Astrocyte of the spinal cord (primary cell): ENCODE measurements around the gene CNDP1.
A peak's percentile ranks its signal among the peaks of the same experiment; 100 is the strongest.

Experiments
- DNase-seq: peaks from one replicate; pipeline ENCODE4 v3.0.0; 2011; ENCODE audit warnings: low read depth, low spot score
- H3K4me3 ChIP-seq: 2 replicates; pipeline ENCODE4 v1.5.1; 2011; ENCODE audit warnings: low read depth, mild to moderate bottlenecking, low read length, moderate library complexity
- CTCF ChIP-seq: IDR thresholded peaks from 2 replicates; pipeline ENCODE4 v1.5.1; 2012; ENCODE audit warnings: low read depth, mild to moderate bottlenecking, low read length, inconsistent platforms
- in situ Hi-C: cut with HindIII; loops from 2 replicates; pipeline ENCODE4 v1.10.0; 2017; ENCODE audit warnings: low sequenced_read_pairs

The CNDP1 gene

GRCh38 chr18:74613381-74613780, 79.1 kb downstream of the CNDP1 start:
- TF ChIP-seq CTCF, result no peak
- in situ Hi-C loops, result no loop called here
- DNase-seq, result no peak
- H3K4me3 ChIP-seq, result no peak overlapping the region

GRCh38 chr18:74616494-74616893, 82.2 kb downstream of the CNDP1 start:
- no peak for TF ChIP-seq CTCF
- H3K4me3 ChIP-seq, result no peak overlapping the region
- no peak for DNase-seq
- in situ Hi-C loops, result no loop called here

- no peak for TF ChIP-seq CTCF
- H3K4me3 ChIP-seq, result no peak overlapping the region
These were observed 83.2 kb downstream of the CNDP1 start for GRCh38 chr18:74617486-74617885.

GRCh38 chr18:74622072-74622471, 87.8 kb downstream of the CNDP1 start:
- no peak overlapping the region for H3K4me3 ChIP-seq

More at GRCh38 chr18:74617486-74617885, 83.2 kb downstream of the CNDP1 start:
- DNase-seq, result no peak
- in situ Hi-C loops, result no loop called here

GRCh38 chr18:74623047-74623816, 88.9 kb downstream of the CNDP1 start:
- in situ Hi-C loops, result no loop called here
- peak; percentile 46 for TF ChIP-seq CTCF
- no peak overlapping the region for H3K4me3 ChIP-seq
- no peak for DNase-seq

More at GRCh38 chr18:74622072-74622471, 87.8 kb downstream of the CNDP1 start:
- in situ Hi-C loops, result no loop called here
- DNase-seq, result no peak
- TF ChIP-seq CTCF, result no peak

GRCh38 chr18:74624466-74624865, 90.2 kb downstream of the CNDP1 start:
- no peak for DNase-seq
- TF ChIP-seq CTCF, result no peak
- no peak overlapping the region for H3K4me3 ChIP-seq
- in situ Hi-C loops, result no loop called here
